ENCODE results near the gene PNO1. TPM values are rescaled to one million over a fixed set of nuclear protein-coding genes. Genes with fewer than 3 reads are reported as not detected.
"Not testable (repeated sequence)": the region's sequence is repeated elsewhere in the genome, so short reads cannot be mapped to it uniquely, and the experiment has no call there.

Gene PNO1
- total RNA-seq, 1 donor from 2014 or later = 8.0 TPM

GRCh38 chr2:68157002-68157401 is 686 bp upstream of the PNO1 start:
- no peak for DNase-seq (ENCODE audit: low spot score)

GRCh38 chr2:68158134-68158447 is 403 bp downstream of the PNO1 start:
- no peak for DNase-seq (ENCODE audit: low spot score)

GRCh38 chr2:68163641-68164040 is 6.0 kb downstream of the PNO1 start:
- DNase-seq (ENCODE audit: low spot score) = no peak

- DNase-seq (ENCODE audit: low spot score) = no peak
Measured at GRCh38 chr2:68167186-68167585, 9.5 kb downstream of the PNO1 start.

- DNase-seq (ENCODE audit: low spot score) = no peak
Measured at GRCh38 chr2:68169308-68169707, 11.6 kb downstream of the PNO1 start.

GRCh38 chr2:68171146-68171545 is 13.5 kb downstream of the PNO1 start:
- no peak for DNase-seq (ENCODE audit: low spot score)

- DNase-seq (ENCODE audit: low spot score) = no peak
Measured at GRCh38 chr2:68171684-68172083, 14.0 kb downstream of the PNO1 start.

GRCh38 chr2:68172521-68172920 is 14.8 kb downstream of the PNO1 start:
- DNase-seq (ENCODE audit: low spot score) = no peak

- no peak for DNase-seq (ENCODE audit: low spot score)
Measured at GRCh38 chr2:68172990-68173700, 15.5 kb downstream of the PNO1 start.

GRCh38 chr2:68175210-68175609 is 17.5 kb downstream of the PNO1 start:
- DNase-seq (ENCODE audit: low spot score) = not testable (repeated sequence)

GRCh38 chr2:68176657-68177056 is 19.0 kb downstream of the PNO1 start:
- no peak for DNase-seq (ENCODE audit: low spot score)

GRCh38 chr2:68177541-68177940 is 19.9 kb downstream of the PNO1 start:
- no peak for DNase-seq (ENCODE audit: low spot score)

- no peak for DNase-seq (ENCODE audit: low spot score)
Measured at GRCh38 chr2:68178432-68178831, 20.7 kb downstream of the PNO1 start.

- no peak for DNase-seq (ENCODE audit: low spot score)
Measured at GRCh38 chr2:68178954-68179627, 21.4 kb downstream of the PNO1 start.

GRCh38 chr2:68182902-68183301 is 25.2 kb downstream of the PNO1 start:
- no peak for DNase-seq (ENCODE audit: low spot score)

- DNase-seq (ENCODE audit: low spot score) = no peak
Measured at GRCh38 chr2:68185541-68186164, 28.0 kb downstream of the PNO1 start.

GRCh38 chr2:68187329-68187728 is 29.6 kb downstream of the PNO1 start:
- DNase-seq (ENCODE audit: low spot score) = no peak

- no peak for DNase-seq (ENCODE audit: low spot score)
Measured at GRCh38 chr2:68188831-68189230, 31.1 kb downstream of the PNO1 start.

GRCh38 chr2:68189991-68190784 is 32.5 kb downstream of the PNO1 start:
- no peak for DNase-seq (ENCODE audit: low spot score)

- DNase-seq (ENCODE audit: low spot score) = no peak
Measured at GRCh38 chr2:68190991-68191731, 33.5 kb downstream of the PNO1 start.

- no peak for DNase-seq (ENCODE audit: low spot score)
Measured at GRCh38 chr2:68193144-68193543, 35.5 kb downstream of the PNO1 start.
